Endodermal cell (in vitro differentiated cells): ENCODE measurements around the gene PDGFC. TPM values are rescaled to one million over a fixed set of nuclear protein-coding genes. Genes with fewer than 3 reads are reported as not detected.

Experiments used
- DNase-seq: peaks from one replicate; pipeline ENCODE4 v3.0.0-alpha.2; 2017
- H3K27ac ChIP-seq: 2 replicates; pipeline ENCODE4 v1.5.1; 2013; ENCODE audit warnings: mild to moderate bottlenecking, low read depth, low read length, moderate library complexity
- H3K27me3 ChIP-seq: 2 replicates; pipeline ENCODE4 v1.6.1; 2013; ENCODE audit warnings: mild to moderate bottlenecking, low read length, moderate library complexity; ENCODE audit not compliant: insufficient read depth, control insufficient read depth, poor library complexity, severe bottlenecking
- H3K36me3 ChIP-seq: 2 replicates; pipeline ENCODE4 v1.7.0; 2013; ENCODE audit warnings: mild to moderate bottlenecking, low read length, moderate library complexity; ENCODE audit not compliant: control insufficient read depth, insufficient read depth
- H3K4me1 ChIP-seq: one replicate; pipeline ENCODE4 v1.7.0; 2013; ENCODE audit warnings: low read length; ENCODE audit not compliant: control insufficient read depth, insufficient read depth
- H3K4me3 ChIP-seq: 2 replicates; pipeline ENCODE4 v1.5.1; 2013; ENCODE audit warnings: mild to moderate bottlenecking, low read length, moderate library complexity
- H3K9ac ChIP-seq: 2 replicates; pipeline ENCODE4 v1.6.1; 2013; ENCODE audit warnings: mild to moderate bottlenecking, low read length, moderate library complexity; ENCODE audit not compliant: poor library complexity, severe bottlenecking; ENCODE audit errors: extremely low read depth
- H3K9me3 ChIP-seq: 2 replicates; pipeline ENCODE4 v1.6.1; 2013; ENCODE audit warnings: mild to moderate bottlenecking, low read length, moderate library complexity; ENCODE audit not compliant: control insufficient read depth
- H3K27ac Mint-ChIP-seq: 2 replicates; pipeline ENCODE4 v1.8.0; 2020; ENCODE audit warnings: mixed read lengths
- H3K27me3 Mint-ChIP-seq: 2 replicates; pipeline ENCODE4 v1.8.0; 2021; ENCODE audit warnings: mild to moderate bottlenecking, mixed read lengths; ENCODE audit not compliant: insufficient read depth
- H3K36me3 Mint-ChIP-seq: 2 replicates; pipeline ENCODE4 v1.8.0; 2020; ENCODE audit warnings: low read depth, mixed read lengths
- H3K4me1 Mint-ChIP-seq: 2 replicates; pipeline ENCODE4 v1.8.0; 2020; ENCODE audit warnings: mixed read lengths
- H3K4me3 Mint-ChIP-seq: 2 replicates; pipeline ENCODE4 v1.8.0; 2020; ENCODE audit warnings: mild to moderate bottlenecking, moderate library complexity, mixed read lengths
- H3K9me3 Mint-ChIP-seq: 2 replicates; pipeline ENCODE4 v1.8.0; 2020; ENCODE audit warnings: mild to moderate bottlenecking, mixed read lengths
- WGBS, 2 experiments: methylation state at CpG; one replicate each; pipeline versions ENCODE4 v1.1.5 to v1.1.7; 2013; ENCODE audit warnings: missing lambda C conversion rate in 2 of 2, mixed read lengths in 1 of 2; ENCODE audit not compliant: insufficient coverage in 1 of 2, insufficient read length in 1 of 2; 5-methylcytosine and 5-hydroxymethylcytosine counted together
- total RNA-seq, 2 donors: library from RNA; stranded (reverse); fragmentation: NEBNext Ultra II Directional in 1 of 2; extraction: Animal tissue kit (Norgen Biotek cat#: 25700) in 1 of 2; gene quantifications; 2 replicates in 1 of 2; 3 replicates in 1 of 2; pipeline ENCODE4 v1.2.1, GENCODE V29; 2021
- TF ChIP-seq, protein P1 (sequence below): fragments of 200-600 bp; sonication (generic); conservative IDR thresholded peaks from 2 replicates; pipeline ENCODE4 v1.5.0; 2021; ENCODE audit warnings: antibody characterized with exemption, mild to moderate bottlenecking

Gene PDGFC
- total RNA-seq, 2 donors from 2014 or later = 5.5 to 6.8 TPM

DNA sequence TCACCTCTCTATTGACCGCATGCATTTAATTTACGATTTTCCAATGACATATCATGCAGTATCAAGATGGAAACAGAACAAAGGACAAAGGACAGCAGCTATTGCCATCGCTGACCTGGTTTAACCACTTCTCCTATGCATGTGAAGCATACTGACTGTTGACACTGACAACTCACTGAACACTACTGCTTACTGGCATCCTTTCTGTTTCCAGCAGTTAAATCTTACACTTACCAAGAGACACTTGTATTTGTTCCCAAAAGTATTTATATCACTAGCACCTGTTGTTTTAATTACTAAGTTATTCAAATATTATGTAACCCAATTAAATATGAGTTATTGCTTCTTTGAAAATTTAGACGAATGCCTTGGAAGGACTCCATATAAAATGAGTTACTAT is 176.7 kb downstream of the PDGFC start:
- Histone ChIP-seq H3K9me3 (no peaks in the 10 kb centered on the region), H3K4me1 (no peaks in the 10 kb centered on the region), H3K27me3 (no peaks in the 10 kb centered on the region), H3K4me3 (no peak overlapping the region), H3K36me3 (no peaks in the 10 kb centered on the region), H3K9ac (no peak overlapping the region), H3K27ac (no peak overlapping the region)
- DNase-seq = no peak
- Mint-ChIP-seq H3K4me1 (no peaks in the 10 kb centered on the region), H3K27ac (no peak overlapping the region), H3K4me3 (no peak overlapping the region), H3K9me3 (no peaks in the 10 kb centered on the region), H3K27me3 (no peaks in the 10 kb centered on the region), H3K36me3 (no peaks in the 10 kb centered on the region)
- TF ChIP-seq, protein P1, sequence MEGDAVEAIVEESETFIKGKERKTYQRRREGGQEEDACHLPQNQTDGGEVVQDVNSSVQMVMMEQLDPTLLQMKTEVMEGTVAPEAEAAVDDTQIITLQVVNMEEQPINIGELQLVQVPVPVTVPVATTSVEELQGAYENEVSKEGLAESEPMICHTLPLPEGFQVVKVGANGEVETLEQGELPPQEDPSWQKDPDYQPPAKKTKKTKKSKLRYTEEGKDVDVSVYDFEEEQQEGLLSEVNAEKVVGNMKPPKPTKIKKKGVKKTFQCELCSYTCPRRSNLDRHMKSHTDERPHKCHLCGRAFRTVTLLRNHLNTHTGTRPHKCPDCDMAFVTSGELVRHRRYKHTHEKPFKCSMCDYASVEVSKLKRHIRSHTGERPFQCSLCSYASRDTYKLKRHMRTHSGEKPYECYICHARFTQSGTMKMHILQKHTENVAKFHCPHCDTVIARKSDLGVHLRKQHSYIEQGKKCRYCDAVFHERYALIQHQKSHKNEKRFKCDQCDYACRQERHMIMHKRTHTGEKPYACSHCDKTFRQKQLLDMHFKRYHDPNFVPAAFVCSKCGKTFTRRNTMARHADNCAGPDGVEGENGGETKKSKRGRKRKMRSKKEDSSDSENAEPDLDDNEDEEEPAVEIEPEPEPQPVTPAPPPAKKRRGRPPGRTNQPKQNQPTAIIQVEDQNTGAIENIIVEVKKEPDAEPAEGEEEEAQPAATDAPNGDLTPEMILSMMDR = no peak
- WGBS, 2 experiments = 96 to 100% methylated on average over 2 to 4 of the region's 4 CpGs

DNA sequence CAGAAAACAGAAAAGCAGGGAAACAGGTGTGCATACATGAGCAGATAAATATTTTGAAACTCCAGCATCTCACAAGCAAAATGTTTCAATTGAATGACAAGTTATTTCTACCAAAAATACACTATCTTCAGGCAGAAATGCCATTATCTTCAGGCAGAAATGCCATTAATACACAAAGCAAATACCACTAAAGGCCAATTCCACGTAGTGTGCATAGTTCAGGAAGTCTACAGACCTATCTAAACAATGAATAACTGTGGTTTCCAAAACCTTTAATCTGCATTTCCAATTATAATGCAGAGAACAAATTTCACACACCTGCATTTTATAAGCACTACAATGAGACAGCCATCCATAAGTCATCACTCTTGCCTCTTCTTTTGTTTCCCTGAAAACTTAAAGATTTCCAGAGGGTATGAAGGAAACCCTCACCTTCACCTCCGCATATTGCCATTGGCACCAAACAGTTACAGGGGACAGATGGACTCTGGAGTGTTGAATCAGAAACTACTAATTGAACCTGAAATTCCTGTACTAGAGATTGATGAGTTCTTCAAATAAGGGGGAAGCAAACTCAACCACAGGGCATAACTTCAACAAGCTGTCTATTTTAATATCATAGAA is 179.0 kb downstream of the PDGFC start:
- H3K36me3 Mint-ChIP-seq = no peaks in the 10 kb centered on the region
- no peak overlapping the region for H3K27ac Mint-ChIP-seq
- Histone ChIP-seq H3K4me1 (no peaks in the 10 kb centered on the region), H3K9me3 (no peaks in the 10 kb centered on the region), H3K4me3 (no peak overlapping the region), H3K36me3 (no peaks in the 10 kb centered on the region), H3K9ac (no peak overlapping the region), H3K27ac (no peak overlapping the region), H3K27me3 (no peaks in the 10 kb centered on the region)
- TF ChIP-seq, protein P1 = no peak
- 86% methylated on average over 2 of the region's 2 CpGs; no CpG with 5 or more reads in 1 of the 2 experiments for WGBS, 2 experiments
- no peak for DNase-seq
- H3K4me3 Mint-ChIP-seq = no peak overlapping the region
- H3K27me3 Mint-ChIP-seq = no peaks in the 10 kb centered on the region
- no peaks in the 10 kb centered on the region for H3K9me3 Mint-ChIP-seq
- H3K4me1 Mint-ChIP-seq = no peaks in the 10 kb centered on the region

DNA sequence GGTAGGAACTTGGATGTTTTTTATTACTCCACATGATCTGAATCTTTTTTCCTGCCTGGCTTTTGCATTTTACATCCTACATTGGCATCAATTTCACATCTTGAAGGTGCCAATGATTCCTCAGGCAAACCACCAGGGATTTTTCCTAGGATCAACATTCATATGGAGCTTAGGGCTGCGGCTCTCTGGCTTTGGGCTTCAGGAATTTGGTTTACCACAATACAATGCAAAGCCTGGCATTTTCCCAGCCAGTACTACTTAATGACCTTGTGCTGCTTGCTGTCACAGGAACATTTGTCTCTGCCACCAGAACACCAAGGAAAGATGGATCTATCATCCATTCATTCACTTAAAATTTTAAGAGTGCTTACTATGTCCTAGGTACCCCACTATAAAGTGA is 180.7 kb downstream of the PDGFC start:
- peak; percentile 50 for DNase-seq
- H3K36me3 ChIP-seq = no peaks in the 10 kb centered on the region
- TF ChIP-seq, protein P1 = no peak
- Mint-ChIP-seq H3K9me3 (no peaks in the 10 kb centered on the region), H3K27ac (no peak overlapping the region), H3K4me1 (no peaks in the 10 kb centered on the region), H3K36me3 (no peaks in the 10 kb centered on the region), H3K27me3 (no peaks in the 10 kb centered on the region), H3K4me3 (no peak overlapping the region)
- peak overlapping the region; percentile 25 for H3K27ac ChIP-seq
- no peaks in the 10 kb centered on the region for H3K9me3 ChIP-seq
- H3K4me1 ChIP-seq = no peaks in the 10 kb centered on the region
- H3K4me3 ChIP-seq = no peak overlapping the region
- no peaks in the 10 kb centered on the region for H3K27me3 ChIP-seq
- 73 to 85% methylated on average over 1 of the region's 1 CpG for WGBS, 2 experiments
- H3K9ac ChIP-seq = no peak overlapping the region
